ENCODE measurements around the gene UBAC1.

Gene UBAC1

DNA sequence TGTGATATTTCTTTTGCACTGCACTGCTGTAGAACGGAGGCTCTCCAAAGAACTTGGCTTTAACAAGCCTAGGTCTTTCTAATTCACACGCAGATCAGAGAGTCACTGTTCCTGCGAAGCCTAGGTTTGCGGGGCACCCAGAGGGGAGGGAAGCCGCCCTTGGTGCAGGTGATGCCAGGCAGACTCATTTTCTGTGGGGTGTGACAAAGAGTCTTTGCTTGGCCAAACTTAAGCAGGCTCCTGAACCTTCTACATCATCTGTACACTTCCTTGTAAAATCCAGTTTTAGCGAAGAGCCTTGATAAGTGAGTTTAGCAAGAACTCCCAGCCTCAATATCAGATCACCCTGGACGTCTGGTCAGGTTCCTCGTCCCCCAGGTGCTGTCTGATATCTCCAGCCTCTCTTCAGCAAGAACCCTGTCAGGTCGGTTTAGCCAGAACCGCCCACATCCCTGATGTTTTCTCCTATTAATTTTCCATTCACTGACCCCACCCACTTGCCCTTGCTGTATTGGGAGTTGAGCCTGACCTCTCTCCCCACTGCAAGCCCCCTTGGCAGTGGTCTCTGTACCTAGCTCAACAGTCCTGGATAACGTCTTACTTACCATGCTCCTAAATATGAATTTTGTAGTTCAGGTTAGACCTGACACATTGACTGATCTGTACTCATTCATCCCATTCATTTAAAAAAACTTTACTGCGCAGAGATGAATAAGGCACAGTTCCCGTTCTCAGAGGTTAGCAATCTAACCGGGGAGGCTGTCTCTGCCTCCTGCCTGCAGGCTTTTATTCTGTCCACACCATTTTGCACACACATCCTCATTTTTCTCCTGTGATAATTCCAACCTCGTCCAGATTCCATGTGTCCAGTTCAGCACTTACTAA, 880 bp upstream of the UBAC1 start:
- H3K23ac ChIP-seq (ENCODE audit: low read length in 2 of 2): no peak overlapping the region
- peak overlapping the region in 1 of 2 experiments; percentile 67 for H2BK12ac ChIP-seq (ENCODE audit: low read length in 2 of 2)
- H3K79me1 ChIP-seq (replicated peaks; ENCODE audit: low read length, poor library complexity, severe bottlenecking): peaks cover 15% of the 10 kb centered on the region
- no peak overlapping the region for H4K8ac ChIP-seq (ENCODE audit: low read length)
- H2BK5ac ChIP-seq (ENCODE audit: low read depth, low read length, poor library complexity, severe bottlenecking): no peak overlapping the region
- no peak overlapping the region for H2BK15ac ChIP-seq (ENCODE audit: low read depth, poor library complexity, severe bottlenecking)
- no peaks in the 10 kb centered on the region for H3K9me3 ChIP-seq (ENCODE audit: control insufficient read depth, low read length)
- peaks cover 0 to 4% of the 10 kb centered on the region in 2 experiments for H3K36me3 ChIP-seq (ENCODE audit: control insufficient read depth in 1 of 2, insufficient read depth in 2 of 2, low read depth in 1 of 2, low read length in 2 of 2)
- DNase-seq: no peak
- peaks cover 7% of the 10 kb centered on the region for H3K4me1 ChIP-seq (ENCODE audit: control insufficient read depth, insufficient read depth, low read depth, low read length)
- H3K27ac ChIP-seq (ENCODE audit: low read length, poor library complexity, severe bottlenecking): no peak overlapping the region
- H3K4me3 ChIP-seq (ENCODE audit: insufficient read depth in 1 of 2, low read depth in 1 of 2, low read length in 2 of 2): peak overlapping the region in 1 of 2 experiments; percentile 60
- H3K14ac ChIP-seq (ENCODE audit: low read length in 2 of 2): no peak overlapping the region
- H3K4ac ChIP-seq (ENCODE audit: low read depth in 1 of 2, low read length in 2 of 2): no peak overlapping the region
- WGBS: 52% methylated on average over 14 of the region's 15 CpGs
- no peak overlapping the region for H4K91ac ChIP-seq (ENCODE audit: low read length)
- H3K27me3 ChIP-seq (ENCODE audit: control insufficient read depth in 1 of 2, insufficient read depth in 1 of 2, low read length in 2 of 2): peaks cover 22% of the 10 kb centered on the region in 2 experiments
- H2AK5ac ChIP-seq (ENCODE audit: low read length, severe bottlenecking): no peak overlapping the region
- H3K18ac ChIP-seq (ENCODE audit: low read depth in 1 of 2, low read length in 2 of 2): no peak overlapping the region
- no peak overlapping the region for H2AFZ ChIP-seq (ENCODE audit: low read depth, low read length)
- no peak overlapping the region for H3K9ac ChIP-seq (ENCODE audit: low read length)
- H3K4me2 ChIP-seq (ENCODE audit: low read length, poor library complexity, severe bottlenecking): no peak overlapping the region
- H2BK120ac ChIP-seq (ENCODE audit: low read depth, low read length): no peak overlapping the region

DNA sequence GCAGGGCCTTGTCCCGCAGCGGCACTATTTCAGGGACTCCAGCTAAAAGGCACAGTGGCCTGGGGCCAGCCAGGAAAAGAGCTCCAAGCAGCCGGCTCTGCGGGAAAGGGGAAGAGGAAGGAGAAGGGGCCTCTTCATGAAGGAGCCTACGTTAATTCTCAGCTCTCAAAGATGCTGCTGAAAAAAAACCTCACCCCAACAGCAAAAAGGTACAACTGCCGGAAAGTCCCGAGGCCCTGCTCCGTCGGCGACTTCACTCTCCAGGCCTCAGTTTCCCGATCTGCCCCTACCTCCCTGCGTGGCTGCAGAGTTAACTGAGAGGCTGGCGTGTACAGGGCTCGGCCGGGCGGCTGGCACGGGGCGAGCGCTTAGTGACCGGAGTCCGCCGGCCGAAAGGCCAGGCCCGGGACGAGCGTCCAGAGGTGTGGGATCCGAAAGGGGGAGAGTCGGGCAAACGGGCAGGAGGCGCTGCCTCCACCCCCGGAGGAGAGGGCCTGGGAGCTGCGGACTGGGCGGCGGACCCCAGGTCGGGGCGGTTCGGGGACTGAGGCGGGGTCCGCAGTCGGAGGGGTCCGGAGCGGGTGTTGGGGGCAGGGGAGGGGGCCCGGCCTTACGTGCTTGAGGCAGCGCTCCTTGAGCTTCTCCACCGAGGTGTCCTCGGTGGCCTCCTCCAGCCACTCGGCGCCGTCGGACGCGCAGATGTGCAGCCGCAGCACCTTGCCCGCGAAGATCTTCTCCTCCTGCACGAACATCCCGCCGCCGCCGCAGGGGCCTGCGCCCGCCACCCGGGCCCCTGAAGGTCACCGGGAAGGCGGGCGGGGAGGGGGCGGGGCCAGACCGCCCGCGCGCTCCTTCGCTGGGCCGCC, 529 bp downstream of the UBAC1 start:
- no peak overlapping the region for H2BK15ac ChIP-seq (ENCODE audit: low read depth, poor library complexity, severe bottlenecking)
- peaks cover 7% of the 10 kb centered on the region for H3K4me1 ChIP-seq (ENCODE audit: control insufficient read depth, insufficient read depth, low read depth, low read length)
- H3K23ac ChIP-seq (ENCODE audit: low read length in 2 of 2): peak overlapping the region; percentile 23 to 42
- peaks cover 0 to 7% of the 10 kb centered on the region in 2 experiments for H3K36me3 ChIP-seq (ENCODE audit: control insufficient read depth in 1 of 2, insufficient read depth in 2 of 2, low read depth in 1 of 2, low read length in 2 of 2)
- no peak overlapping the region for H2AK5ac ChIP-seq (ENCODE audit: low read length, severe bottlenecking)
- peak overlapping the region; percentile 15 for H4K91ac ChIP-seq (ENCODE audit: low read length)
- H3K9ac ChIP-seq (ENCODE audit: low read length): peak overlapping the region; percentile 90
- no peak overlapping the region for H3K27ac ChIP-seq (ENCODE audit: low read length, poor library complexity, severe bottlenecking)
- 3% methylated on average over 53 of the region's 74 CpGs for WGBS
- no peaks in the 10 kb centered on the region for H3K9me3 ChIP-seq (ENCODE audit: control insufficient read depth, low read length)
- no peak overlapping the region for H2BK12ac ChIP-seq (ENCODE audit: low read length in 2 of 2)
- peak overlapping the region; percentile 87 to 89 for H3K4me3 ChIP-seq (ENCODE audit: insufficient read depth in 1 of 2, low read depth in 1 of 2, low read length in 2 of 2)
- H3K18ac ChIP-seq (ENCODE audit: low read depth in 1 of 2, low read length in 2 of 2): peak overlapping the region; percentile 52 to 87
- H3K79me1 ChIP-seq (replicated peaks; ENCODE audit: low read length, poor library complexity, severe bottlenecking): peaks cover 26% of the 10 kb centered on the region
- peak overlapping the region; percentile 91 for H3K4me2 ChIP-seq (ENCODE audit: low read length, poor library complexity, severe bottlenecking)
- H2AFZ ChIP-seq (ENCODE audit: low read depth, low read length): peak overlapping the region; percentile 57
- peak overlapping the region in 1 of 2 experiments; percentile 74 for H3K14ac ChIP-seq (ENCODE audit: low read length in 2 of 2)
- H3K27me3 ChIP-seq (ENCODE audit: control insufficient read depth in 1 of 2, insufficient read depth in 1 of 2, low read length in 2 of 2): peaks cover 22% of the 10 kb centered on the region in 2 experiments
- peak; percentile 58 for DNase-seq
- H3K4ac ChIP-seq (ENCODE audit: low read depth in 1 of 2, low read length in 2 of 2): peak overlapping the region in 1 of 2 experiments; percentile 79
- H2BK120ac ChIP-seq (ENCODE audit: low read depth, low read length): no peak overlapping the region
- no peak overlapping the region for H2BK5ac ChIP-seq (ENCODE audit: low read depth, low read length, poor library complexity, severe bottlenecking)
- peak overlapping the region; percentile 67 for H4K8ac ChIP-seq (ENCODE audit: low read length)

DNA sequence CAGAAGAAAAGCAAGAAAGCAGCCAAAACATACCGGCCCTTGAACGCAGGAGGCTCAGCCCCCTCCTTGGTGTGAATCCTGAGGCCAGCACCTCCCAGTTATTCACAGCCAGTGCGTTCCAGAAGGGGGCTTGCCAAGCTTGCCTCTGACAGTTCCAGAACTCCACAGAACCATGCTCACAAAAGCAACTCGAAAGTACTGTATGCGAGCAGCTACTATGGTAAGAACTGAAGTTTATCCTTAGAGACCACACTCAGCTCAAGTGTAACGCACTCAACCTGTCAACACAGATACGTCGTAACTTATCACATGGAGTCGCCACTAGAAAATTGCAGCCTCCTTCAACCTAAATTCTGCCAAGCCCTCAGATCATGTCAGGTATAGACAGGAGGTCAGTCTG, 1.4 kb downstream of the UBAC1 start:
- H3K23ac ChIP-seq (ENCODE audit: low read length in 2 of 2): no peak overlapping the region
- DNase-seq: peak; percentile 24
- no peak overlapping the region for H2AK5ac ChIP-seq (ENCODE audit: low read length, severe bottlenecking)
- H3K4me1 ChIP-seq (ENCODE audit: control insufficient read depth, insufficient read depth, low read depth, low read length): peaks cover 7% of the 10 kb centered on the region
- no peak overlapping the region for H2BK120ac ChIP-seq (ENCODE audit: low read depth, low read length)
- peaks cover 32% of the 10 kb centered on the region for H3K79me1 ChIP-seq (replicated peaks; ENCODE audit: low read length, poor library complexity, severe bottlenecking)
- H2AFZ ChIP-seq (ENCODE audit: low read depth, low read length): no peak overlapping the region
- no peak overlapping the region for H2BK12ac ChIP-seq (ENCODE audit: low read length in 2 of 2)
- H3K4me3 ChIP-seq (ENCODE audit: insufficient read depth in 1 of 2, low read depth in 1 of 2, low read length in 2 of 2): peak overlapping the region in 1 of 2 experiments; percentile 89
- H3K27me3 ChIP-seq (ENCODE audit: control insufficient read depth in 1 of 2, insufficient read depth in 1 of 2, low read length in 2 of 2): peaks cover 16 to 22% of the 10 kb centered on the region in 2 experiments
- no peak overlapping the region for H3K27ac ChIP-seq (ENCODE audit: low read length, poor library complexity, severe bottlenecking)
- no peak overlapping the region for H3K14ac ChIP-seq (ENCODE audit: low read length in 2 of 2)
- H3K4me2 ChIP-seq (ENCODE audit: low read length, poor library complexity, severe bottlenecking): peak overlapping the region; percentile 91
- 60% methylated on average over 9 of the region's 9 CpGs for WGBS
- H3K18ac ChIP-seq (ENCODE audit: low read depth in 1 of 2, low read length in 2 of 2): no peak overlapping the region
- H4K91ac ChIP-seq (ENCODE audit: low read length): no peak overlapping the region
- H4K8ac ChIP-seq (ENCODE audit: low read length): no peak overlapping the region
- peaks cover under 1 to 7% of the 10 kb centered on the region in 2 experiments for H3K36me3 ChIP-seq (ENCODE audit: control insufficient read depth in 1 of 2, insufficient read depth in 2 of 2, low read depth in 1 of 2, low read length in 2 of 2)
- no peak overlapping the region for H2BK5ac ChIP-seq (ENCODE audit: low read depth, low read length, poor library complexity, severe bottlenecking)
- no peak overlapping the region for H2BK15ac ChIP-seq (ENCODE audit: low read depth, poor library complexity, severe bottlenecking)
- H3K9ac ChIP-seq (ENCODE audit: low read length): peak overlapping the region; percentile 90
- H3K4ac ChIP-seq (ENCODE audit: low read depth in 1 of 2, low read length in 2 of 2): no peak overlapping the region
- H3K9me3 ChIP-seq (ENCODE audit: control insufficient read depth, low read length): no peaks in the 10 kb centered on the region

DNA sequence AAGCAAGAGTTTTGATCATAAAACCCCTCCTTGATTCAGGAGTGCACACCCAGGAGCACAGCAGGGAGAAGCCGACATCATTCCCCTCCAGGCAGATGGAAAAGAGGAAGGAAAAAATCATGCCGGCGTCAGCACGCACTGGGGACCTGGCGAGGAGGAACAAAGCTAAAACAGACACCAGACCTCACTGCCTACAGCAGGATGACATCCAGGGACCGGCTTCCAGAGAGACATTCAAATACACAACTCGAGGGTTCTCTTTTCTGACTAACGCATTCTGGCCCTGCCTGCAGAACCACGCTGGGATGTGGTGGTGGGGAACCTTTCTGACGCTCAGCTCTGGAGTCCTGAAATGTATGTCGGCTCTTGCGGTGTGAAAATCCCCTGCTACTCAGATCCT, 2.7 kb downstream of the UBAC1 start:
- Histone ChIP-seq H2BK5ac (ENCODE audit: low read depth, low read length, poor library complexity, severe bottlenecking) (no peak overlapping the region), H3K18ac (ENCODE audit: low read depth in 1 of 2, low read length in 2 of 2) (no peak overlapping the region), H3K9ac (ENCODE audit: low read length) (no peak overlapping the region), H3K14ac (ENCODE audit: low read length in 2 of 2) (no peak overlapping the region), H2BK120ac (ENCODE audit: low read depth, low read length) (no peak overlapping the region), H3K4me1 (ENCODE audit: control insufficient read depth, insufficient read depth, low read depth, low read length) (peaks cover 7% of the 10 kb centered on the region), H3K79me1 (replicated peaks; ENCODE audit: low read length, poor library complexity, severe bottlenecking) (peaks cover 41% of the 10 kb centered on the region), H3K9me3 (ENCODE audit: control insufficient read depth, low read length) (no peaks in the 10 kb centered on the region), H2AK5ac (ENCODE audit: low read length, severe bottlenecking) (no peak overlapping the region), H4K8ac (ENCODE audit: low read length) (no peak overlapping the region), H3K27ac (ENCODE audit: low read length, poor library complexity, severe bottlenecking) (no peak overlapping the region), H2BK12ac (ENCODE audit: low read length in 2 of 2) (peak overlapping the region in 1 of 2 experiments; percentile 16), H4K91ac (ENCODE audit: low read length) (no peak overlapping the region), H3K4ac (ENCODE audit: low read depth in 1 of 2, low read length in 2 of 2) (no peak overlapping the region), H3K4me2 (ENCODE audit: low read length, poor library complexity, severe bottlenecking) (no peak overlapping the region), H3K4me3 (ENCODE audit: insufficient read depth in 1 of 2, low read depth in 1 of 2, low read length in 2 of 2) (no peak overlapping the region), H2BK15ac (ENCODE audit: low read depth, poor library complexity, severe bottlenecking) (no peak overlapping the region), H3K36me3 (ENCODE audit: control insufficient read depth in 1 of 2, insufficient read depth in 2 of 2, low read depth in 1 of 2, low read length in 2 of 2) (peaks cover 11 to 12% of the 10 kb centered on the region in 2 experiments), H2AFZ (ENCODE audit: low read depth, low read length) (no peak overlapping the region), H3K23ac (ENCODE audit: low read length in 2 of 2) (no peak overlapping the region), H3K27me3 (ENCODE audit: control insufficient read depth in 1 of 2, insufficient read depth in 1 of 2, low read length in 2 of 2) (peaks cover 7 to 10% of the 10 kb centered on the region in 2 experiments)
- 89% methylated on average over 9 of the region's 12 CpGs for WGBS
- no peak for DNase-seq
